A549 (cell line): ENCODE measurements around the gene CCDC187. TPM values are rescaled to one million over a fixed set of nuclear protein-coding genes. Genes with fewer than 3 reads are reported as not detected.

Experiments used
- ATAC-seq, 2 experiments: fragments of 200-7000 bp in 1 of 2; fragments of >200 bp in 1 of 2; cut with Nextera tagmentation in 1 of 2; cut with Tn5 transposase in 1 of 2; 3 replicates each; pipeline versions ENCODE4 v1.8.0 to v1.9.1; 2018 to 2020; ENCODE audit warnings: mild to moderate bottlenecking in 1 of 2, moderate library complexity in 1 of 2
- CTCF ChIA-PET: fragments of 300-600 bp; sonication (Branson Sonifier 250); formaldehyde crosslinking; extraction: SDS; loops from one replicate; lab custom pipeline; 2021; ENCODE audit warnings: antibody characterized with exemption, inconsistent platforms; lab: Yijun Ruan, JAX
- POLR2A ChIA-PET: fragments of 350-600 bp; formaldehyde crosslinking; extraction: SDS; loops from one replicate; lab custom pipeline; 2021; ENCODE audit warnings: antibody characterized with exemption, inconsistent platforms; lab: Yijun Ruan, JAX
- DNase-seq, 2 experiments: peaks; one replicate each; pipeline versions ENCODE4 v3.0.0 to v3.0.0-alpha.2; 2011 to 2016; ENCODE audit warnings: low read depth in 1 of 2, low spot score in 1 of 2
- FAIRE-seq: peaks from 2 replicates; lab custom pipeline; 2011; peaks lifted over from hg19 to GRCh38; lab: Jason Lieb, UNC
- H3K27ac ChIP-seq, 2 experiments: fragments of >200 bp; sonication (Bioruptor Twin); formaldehyde crosslinking; 3 replicates each; pipeline ENCODE4 v1.5.1; 2016 to 2017
- H3K4me1 ChIP-seq: fragments of >200 bp; sonication (Bioruptor Twin); formaldehyde crosslinking; 3 replicates; pipeline ENCODE4 v1.6.1; 2016
- H3K4me2 ChIP-seq: fragments of >200 bp; sonication (Bioruptor Twin); formaldehyde crosslinking; 3 replicates; pipeline ENCODE4 v1.6.1; 2016
- H3K4me3 ChIP-seq: fragments of >200 bp; sonication (Bioruptor Twin); formaldehyde crosslinking; 3 replicates; pipeline ENCODE4 v1.5.1; 2016
- H3K9me3 ChIP-seq: fragments of >200 bp; sonication (Bioruptor Twin); formaldehyde crosslinking; 3 replicates; pipeline ENCODE4 v1.6.1; 2016
- BHLHE40 ChIP-seq: IDR thresholded peaks from 2 replicates; pipeline ENCODE4 v1.6.1; 2012; ENCODE audit warnings: low read depth, low read length, inconsistent platforms
- CBX8 ChIP-seq: fragments of 200-600 bp; sonication (generic); IDR thresholded peaks from 2 replicates; pipeline ENCODE4 v1.6.1; 2016
- EHF ChIP-seq: fragments of 250-450 bp; sonication (Bioruptor Pico); IDR thresholded peaks from 2 replicates; pipeline ENCODE4 v1.5.0; 2020; ENCODE audit warnings: mild to moderate bottlenecking
- EHMT2 ChIP-seq: fragments of 200-600 bp; sonication (generic); IDR thresholded peaks from 2 replicates; pipeline ENCODE4 v1.6.1; 2016; ENCODE audit warnings: antibody characterized with exemption, low read depth, mild to moderate bottlenecking, moderate library complexity
- FOSB ChIP-seq: fragments of 250-450 bp; sonication (Bioruptor Pico); IDR thresholded peaks from 2 replicates; pipeline ENCODE4 v1.5.0; 2020; ENCODE audit warnings: mild to moderate bottlenecking, moderate library complexity
- GATA3 ChIP-seq: IDR thresholded peaks from 2 replicates; pipeline ENCODE4 v1.6.1; 2012; ENCODE audit warnings: borderline replicate concordance
- HEYL ChIP-seq: fragments of 250-450 bp; sonication (Bioruptor Pico); IDR thresholded peaks from 2 replicates; pipeline ENCODE4 v1.8.0; 2021; ENCODE audit warnings: mild to moderate bottlenecking, moderate library complexity
- HOXA7 ChIP-seq: fragments of 250-450 bp; sonication (Bioruptor Pico); IDR thresholded peaks from 2 replicates; pipeline ENCODE4 v1.5.0; 2020; ENCODE audit warnings: mild to moderate bottlenecking, moderate library complexity
- HOXB13 ChIP-seq: fragments of 250-450 bp; sonication (Bioruptor Pico); IDR thresholded peaks from 2 replicates; pipeline ENCODE4 v1.5.0; 2020; ENCODE audit warnings: low read depth, mild to moderate bottlenecking, moderate library complexity
- JUNB ChIP-seq: fragments of >200 bp; sonication (Bioruptor Twin); formaldehyde crosslinking; IDR thresholded peaks from 2 replicates; pipeline ENCODE4 v1.6.1; 2016
- KDM1A ChIP-seq: fragments of 200-600 bp; sonication (generic); IDR thresholded peaks from 2 replicates; pipeline ENCODE4 v1.6.1; 2016; ENCODE audit warnings: low read depth, mild to moderate bottlenecking
- MYC ChIP-seq: IDR thresholded peaks from 2 replicates; pipeline ENCODE4 v1.6.1; 2012; ENCODE audit warnings: mild to moderate bottlenecking, inconsistent platforms, low read length, improper control_type of control experiment, borderline replicate concordance
- NFE2L2 ChIP-seq: fragments of 150-350 bp; conservative IDR thresholded peaks from 2 replicates; pipeline ENCODE4 v1.6.1; 2014; ENCODE audit warnings: low read length
- NR3C1 ChIP-seq: fragments of >200 bp; sonication (Bioruptor Twin); formaldehyde crosslinking; IDR thresholded peaks from 3 replicates; pipeline ENCODE4 v1.6.1; 2017
- PHF8 ChIP-seq: fragments of 200-600 bp; sonication (generic); IDR thresholded peaks from 2 replicates; pipeline ENCODE4 v1.6.1; 2016; ENCODE audit warnings: low read depth, mild to moderate bottlenecking, antibody characterized with exemption, moderate library complexity, borderline replicate concordance
- RARB ChIP-seq: fragments of 250-450 bp; sonication (Bioruptor Pico); IDR thresholded peaks from 2 replicates; pipeline ENCODE4 v1.8.0; 2021; ENCODE audit warnings: mild to moderate bottlenecking, moderate library complexity
- RNF2 ChIP-seq: fragments of 200-600 bp; sonication (generic); IDR thresholded peaks from 2 replicates; pipeline ENCODE4 v1.6.1; 2016; ENCODE audit warnings: low read depth, mild to moderate bottlenecking, antibody characterized with exemption, moderate library complexity, borderline replicate concordance
- SREBF2 ChIP-seq: fragments of 450-650 bp; IDR thresholded peaks from 2 replicates; pipeline ENCODE4 v1.6.1; 2014; ENCODE audit warnings: mild to moderate bottlenecking, moderate library complexity
- TFCP2L1 ChIP-seq: fragments of 250-450 bp; sonication (Bioruptor Pico); IDR thresholded peaks from 2 replicates; pipeline ENCODE4 v1.5.0; 2021; ENCODE audit warnings: mild to moderate bottlenecking
- ZFP36 ChIP-seq: fragments of 450-650 bp; IDR thresholded peaks from 2 replicates; pipeline ENCODE4 v1.6.1; 2014; ENCODE audit warnings: borderline replicate concordance; ENCODE audit not compliant: partially characterized antibody
- WGBS: methylation state at CpG from one replicate; pipeline ENCODE4 v1.1.6; 2017; ENCODE audit errors: missing lambda C conversion rate; 5-methylcytosine and 5-hydroxymethylcytosine counted together
- polyA plus RNA-seq, 4 experiments: library from polyadenylated mRNA; depleted of rRNA in 3 of 4; stranded (reverse); fragments of >200 nt; fragmentation: RNase III in 1 of 4; extraction: RNeasy Plus Mini Kit Qiagen cat#74134 plus additional on column Dnase treatment in 1 of 4; gene quantifications; 2 replicates in 3 of 4; 3 replicates in 1 of 4; pipeline ENCODE4 v1.2.3, GENCODE V29; 2011 to 2017
- TF ChIP-seq, protein P1 (sequence below): fragments of >200 bp; sonication (Bioruptor Twin); formaldehyde crosslinking; IDR thresholded peaks from 2 replicates; pipeline ENCODE4 v1.6.1; 2016
- TF ChIP-seq, protein P2 (sequence below): IDR thresholded peaks from 2 replicates; pipeline ENCODE4 v1.6.1; 2012

Gene CCDC187
- polyA plus RNA-seq, 2 of the 4 experiments (the other 2 are of a cell fraction), result under 0.01 TPM; not detected in 1

DNA sequence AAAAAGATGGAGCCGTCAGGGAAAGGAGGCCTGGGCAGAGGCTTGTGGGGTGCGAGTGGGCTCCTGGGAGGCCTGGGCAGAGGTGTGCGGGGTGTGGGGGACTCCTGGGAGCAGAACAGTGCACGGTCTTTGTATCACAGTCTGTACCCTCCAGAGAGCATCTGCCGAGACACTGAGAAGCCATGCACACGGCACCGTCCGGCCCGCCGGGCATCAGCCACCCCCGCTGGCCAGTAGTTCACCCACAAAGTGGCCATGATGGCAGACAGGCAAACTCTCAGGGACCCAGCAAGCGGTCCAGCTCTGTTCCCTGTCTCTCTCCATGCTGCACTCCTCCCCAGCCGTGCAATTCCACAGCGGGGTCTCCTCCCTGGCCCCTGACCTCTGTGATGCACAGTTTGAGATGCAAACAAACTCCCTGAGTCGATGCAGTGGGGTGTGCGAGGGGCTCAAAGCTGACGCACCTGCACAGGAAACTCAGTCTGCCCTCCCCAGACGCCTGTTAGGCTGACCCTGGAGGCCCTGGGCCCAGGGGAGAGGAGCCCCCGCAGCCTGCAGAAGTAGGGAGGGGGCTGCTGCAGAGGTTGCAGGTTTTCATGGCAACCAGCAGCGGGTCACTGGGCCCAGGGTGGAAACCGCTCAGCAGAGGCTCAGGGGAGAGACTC lies 14.3 kb upstream of the CCDC187 start (continued):
- TF ChIP-seq, protein P1, sequence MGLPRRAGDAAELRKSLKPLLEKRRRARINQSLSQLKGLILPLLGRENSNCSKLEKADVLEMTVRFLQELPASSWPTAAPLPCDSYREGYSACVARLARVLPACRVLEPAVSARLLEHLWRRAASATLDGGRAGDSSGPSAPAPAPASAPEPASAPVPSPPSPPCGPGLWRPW, result no peak
- TF ChIP-seq TFCP2L1 (CRISPR knock-in tag) (no peak), FOSB (no peak), NFE2L2 (no peak), HOXA7 (CRISPR knock-in tag) (no peak), JUNB (no peak), SREBF2 (no peak), PHF8 (no peak), BHLHE40 (no peak), NR3C1 (no peak), ZFP36 (no peak)
- TF ChIP-seq, protein P2, sequence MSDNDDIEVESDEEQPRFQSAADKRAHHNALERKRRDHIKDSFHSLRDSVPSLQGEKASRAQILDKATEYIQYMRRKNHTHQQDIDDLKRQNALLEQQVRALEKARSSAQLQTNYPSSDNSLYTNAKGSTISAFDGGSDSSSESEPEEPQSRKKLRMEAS, result no peak

DNA sequence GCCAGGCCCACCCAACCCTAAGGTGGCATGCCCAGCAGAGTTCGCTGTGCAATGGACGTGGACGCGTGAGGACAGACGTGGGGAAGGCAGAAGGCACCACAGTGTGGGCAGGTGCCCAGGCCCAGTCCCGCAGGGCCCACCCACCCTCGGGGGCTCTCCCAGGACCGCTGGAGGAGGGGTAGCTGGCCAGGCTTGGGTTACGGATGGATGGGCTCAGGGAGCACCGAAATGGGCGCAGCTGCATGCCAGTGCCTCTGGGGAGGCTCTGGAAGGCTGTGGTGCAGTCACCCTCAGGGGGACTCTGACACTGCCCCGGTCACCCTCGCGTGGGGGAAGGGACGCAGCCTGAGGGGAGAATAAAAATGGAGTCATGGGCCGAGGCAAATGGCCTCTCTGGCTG lies 13.8 kb upstream of the CCDC187 start:
- POLR2A ChIA-PET, result no interaction called here
- CTCF ChIA-PET, result interaction anchor here (0.9 kb wide), 1 partner anchor 81 kb away, joined by 3 read pairs; no protein-coding TSS in a partner anchor
- Histone ChIP-seq H3K4me3 (no peak overlapping the region), H3K4me1 (no peaks in the 10 kb centered on the region), H3K27ac (peak overlapping the region in 1 of 2 experiments; percentile 43; a peak in 2 of 6 replicates), H3K9me3 (peaks cover 15% of the 10 kb centered on the region), H3K4me2 (no peak overlapping the region)
- no peak for ATAC-seq
- no peak for DNase-seq
- 77% methylated on average over 16 of the region's 16 CpGs for WGBS
- no peak for FAIRE-seq
- no peak for TF ChIP-seq PHF8
- TF ChIP-seq TFCP2L1 (CRISPR knock-in tag), result no peak
- TF ChIP-seq MYC, result no peak
- no peak for TF ChIP-seq HOXB13 (CRISPR knock-in tag)
- no peak for TF ChIP-seq BHLHE40
- no peak for TF ChIP-seq RNF2
- TF ChIP-seq CBX8, result no peak
- no peak for TF ChIP-seq RARB (CRISPR knock-in tag)
- TF ChIP-seq SREBF2, result no peak

DNA sequence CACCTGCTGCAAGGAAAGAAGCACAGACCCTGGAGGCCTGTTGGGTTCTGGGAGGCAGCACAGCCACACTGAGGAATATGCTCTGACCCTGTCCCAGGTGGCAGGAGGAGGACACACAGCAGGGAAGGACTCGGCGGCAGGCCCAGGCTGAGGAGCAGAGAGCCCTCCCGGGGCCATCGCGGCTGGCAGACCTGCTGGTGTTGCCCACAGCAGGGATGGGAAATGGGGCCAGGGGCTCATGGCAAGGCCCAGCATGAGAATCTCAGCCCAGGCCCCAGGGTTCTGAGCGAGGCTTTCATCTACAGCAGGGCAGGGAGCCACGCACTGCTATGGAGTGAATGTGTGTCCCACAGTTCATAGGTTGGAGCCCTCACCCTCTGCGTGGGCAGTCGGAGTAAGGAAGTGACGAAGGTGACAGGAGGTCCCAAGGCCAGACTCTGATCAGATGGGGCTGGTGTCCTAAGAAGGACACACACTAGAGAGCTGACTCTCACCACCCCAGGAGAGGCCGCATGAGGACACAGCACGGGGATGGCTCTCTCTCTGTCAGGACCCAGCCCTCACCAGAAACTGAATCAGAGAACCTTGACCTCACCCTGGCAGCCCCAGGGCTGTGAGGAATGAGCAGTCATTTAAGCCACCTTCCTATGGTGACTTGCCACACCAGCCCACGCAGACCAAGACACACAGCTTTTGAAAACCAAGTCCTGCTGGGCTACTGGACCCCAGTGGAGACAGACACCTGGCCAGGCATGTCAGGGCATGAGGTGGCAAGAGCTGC lies 13.2 kb upstream of the CCDC187 start:
- TF ChIP-seq KDM1A (no peak), HEYL (CRISPR knock-in tag) (no peak), EHMT2 (no peak), GATA3 (no peak), EHF (no peak)
- WGBS, result 89% methylated on average over 11 of the region's 13 CpGs
- POLR2A ChIA-PET, result no interaction called here
- Histone ChIP-seq H3K4me1 (no peaks in the 10 kb centered on the region), H3K4me3 (no peak overlapping the region), H3K27ac (peak overlapping the region in 1 of 2 experiments; percentile 43; a peak in 2 of 6 replicates), H3K9me3 (peaks cover 15% of the 10 kb centered on the region), H3K4me2 (no peak overlapping the region)
- FAIRE-seq (no peak), DNase-seq (no peak), ATAC-seq (0 out of 6 replicates have a peak, but pooled peaks of 1 of the 2 experiments have one; percentile 4)
- CTCF ChIA-PET, result interaction anchor here (0.9 kb wide), 1 partner anchor 82 kb away, joined by 3 read pairs; no protein-coding TSS in a partner anchor
